G401.6 (cell line): ENCODE data around the gene KIF13A.
"Not testable (repeated sequence)": the region's sequence is repeated elsewhere in the genome, so short reads cannot be mapped to it uniquely, and the experiment has no call there.

Experiments used
- FAIRE-seq: peaks from 2 replicates; lab custom pipeline; 2012; peaks lifted over from hg19 to GRCh38; lab: Jason Lieb, UNC

Gene KIF13A

GRCh38 chr6:17968876-17969275 is 18.6 kb downstream of the KIF13A start:
- FAIRE-seq: no peak

- FAIRE-seq: no peak
These were observed 19.5 kb downstream of the KIF13A start for GRCh38 chr6:17967668-17968518.

- FAIRE-seq: no peak
These were observed 21.0 kb downstream of the KIF13A start for GRCh38 chr6:17966451-17966850.

GRCh38 chr6:17965397-17965796 is 22.0 kb downstream of the KIF13A start:
- FAIRE-seq: no peak

- no peak for FAIRE-seq
These were observed 22.8 kb downstream of the KIF13A start for GRCh38 chr6:17964633-17965032.

- FAIRE-seq: no peak
These were observed 24.9 kb downstream of the KIF13A start for GRCh38 chr6:17962436-17963031.

- FAIRE-seq: no peak
These were observed 28.1 kb downstream of the KIF13A start for GRCh38 chr6:17959302-17959701.

- FAIRE-seq: no peak
These were observed 29.4 kb downstream of the KIF13A start for GRCh38 chr6:17957904-17958620.

GRCh38 chr6:17957498-17957897 is 29.9 kb downstream of the KIF13A start:
- no peak for FAIRE-seq

GRCh38 chr6:17957086-17957485 is 30.3 kb downstream of the KIF13A start:
- FAIRE-seq: no peak

- FAIRE-seq: peak; percentile 49
These were observed 37.3 kb downstream of the KIF13A start for GRCh38 chr6:17950095-17950494.

GRCh38 chr6:17949168-17949567 is 38.3 kb downstream of the KIF13A start:
- no peak for FAIRE-seq

- no peak for FAIRE-seq
These were observed 38.7 kb downstream of the KIF13A start for GRCh38 chr6:17948725-17949124.

- FAIRE-seq: not testable (repeated sequence)
These were observed 39.9 kb downstream of the KIF13A start for GRCh38 chr6:17947574-17947973.

- FAIRE-seq: no peak
These were observed 41.9 kb downstream of the KIF13A start for GRCh38 chr6:17945575-17945974.

- FAIRE-seq: no peak
These were observed 42.3 kb downstream of the KIF13A start for GRCh38 chr6:17945111-17945510.

- FAIRE-seq: no peak
These were observed 46.1 kb downstream of the KIF13A start for GRCh38 chr6:17941318-17941717.

- FAIRE-seq: no peak
These were observed 47.2 kb downstream of the KIF13A start for GRCh38 chr6:17940151-17940792.

GRCh38 chr6:17938901-17939300 is 48.5 kb downstream of the KIF13A start:
- no peak for FAIRE-seq

GRCh38 chr6:17935188-17936149 is 52.0 kb downstream of the KIF13A start:
- no peak for FAIRE-seq

GRCh38 chr6:17933716-17934115 is 53.7 kb downstream of the KIF13A start:
- no peak for FAIRE-seq
